ENCODE data around the gene LPCAT2. TPM values are rescaled to one million over a fixed set of nuclear protein-coding genes. Genes with fewer than 3 reads are reported as not detected.

The LPCAT2 gene
- total and polyA plus RNA-seq, 2 of the 13 experiments (the other 11 are each of a cell fraction or from before 2014, with no cell fraction given), result 9.9 to 17.6 TPM

GRCh38 chr16:55622930-55623561 lies 114.2 kb downstream of the LPCAT2 start (continued):
- TF ChIP-seq RBM39 (IDR thresholded peaks at IDR 0.05; ENCODE audit: low read depth, low read length, poor library complexity, severe bottlenecking) (peak; percentile 57), KAT7 (CRISPR knock-in tag; IDR thresholded peaks at IDR 0.05; ENCODE audit: borderline replicate concordance) (0 out of 2 replicates have a peak, but pooled peaks have one; percentile 37), HNRNPK (IDR thresholded peaks at IDR 0.05; ENCODE audit: low read depth, low read length, poor library complexity, severe bottlenecking) (no peak), ZFP36 (IDR thresholded peaks at IDR 0.05; ENCODE audit: borderline replicate concordance, low read depth, low read length, partially characterized antibody) (no peak), ZNF777 (CRISPR knock-in tag; IDR thresholded peaks at IDR 0.05) (0 out of 2 replicates have a peak, but pooled peaks have one; percentile 52), HOXA3 (CRISPR knock-in tag; IDR thresholded peaks at IDR 0.05) (peak; percentile 91), BHLHE40 (IDR thresholded peaks at IDR 0.05; ENCODE audit: low read length) (peak; percentile 100), ZNF737 (CRISPR knock-in tag; IDR thresholded peaks at IDR 0.05; ENCODE audit: borderline replicate concordance) (peak; percentile 91; the same call in 1 of the 2 replicates), ZNF484 (CRISPR knock-in tag; IDR thresholded peaks at IDR 0.05; ENCODE audit: borderline replicate concordance, low read depth) (no peak), NFE2L1 (CRISPR knock-in tag; IDR thresholded peaks at IDR 0.05; ENCODE audit: borderline replicate concordance) (peak; percentile 95), NR2F1 (CRISPR knock-in tag; IDR thresholded peaks at IDR 0.05) (peak; percentile 85 to 92; a peak in 3 of 4 replicates), TEF (CRISPR knock-in tag; IDR thresholded peaks at IDR 0.05) (peak; percentile 73; the same call in 1 of the 2 replicates), RBM22 (optimal IDR thresholded peaks at IDR 0.05; ENCODE audit: low read length) (peak; percentile 64), ZMYM3 (CRISPR knock-in tag; IDR thresholded peaks at IDR 0.05) (peak; percentile 94), ZFP62 (CRISPR knock-in tag; IDR thresholded peaks at IDR 0.05) (no peak), ZBTB49 (CRISPR knock-in tag; IDR thresholded peaks at IDR 0.05; ENCODE audit: borderline replicate concordance) (no peak), MEF2D (CRISPR knock-in tag; IDR thresholded peaks at IDR 0.05) (peak; percentile 97), MIXL1 (CRISPR knock-in tag; IDR thresholded peaks at IDR 0.05) (peak; percentile 83), KDM5A (IDR thresholded peaks at IDR 0.05; ENCODE audit: borderline replicate concordance, low read length) (no peak), ZNF768 (CRISPR knock-in tag; IDR thresholded peaks at IDR 0.05) (peak; percentile 28; the same call in 1 of the 2 replicates), ZNF557 (CRISPR knock-in tag; IDR thresholded peaks at IDR 0.05) (0 out of 2 replicates have a peak, but pooled peaks have one; percentile 55), ZSCAN9 (CRISPR knock-in tag; IDR thresholded peaks at IDR 0.05; ENCODE audit: borderline replicate concordance) (0 out of 2 replicates have a peak, but pooled peaks have one; percentile 87)
- TF ChIP-seq, protein P1, sequence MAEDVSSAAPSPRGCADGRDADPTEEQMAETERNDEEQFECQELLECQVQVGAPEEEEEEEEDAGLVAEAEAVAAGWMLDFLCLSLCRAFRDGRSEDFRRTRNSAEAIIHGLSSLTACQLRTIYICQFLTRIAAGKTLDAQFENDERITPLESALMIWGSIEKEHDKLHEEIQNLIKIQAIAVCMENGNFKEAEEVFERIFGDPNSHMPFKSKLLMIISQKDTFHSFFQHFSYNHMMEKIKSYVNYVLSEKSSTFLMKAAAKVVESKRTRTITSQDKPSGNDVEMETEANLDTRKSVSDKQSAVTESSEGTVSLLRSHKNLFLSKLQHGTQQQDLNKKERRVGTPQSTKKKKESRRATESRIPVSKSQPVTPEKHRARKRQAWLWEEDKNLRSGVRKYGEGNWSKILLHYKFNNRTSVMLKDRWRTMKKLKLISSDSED (CRISPR knock-in tag; IDR thresholded peaks at IDR 0.05), result no peak
- TF ChIP-seq, protein P2, sequence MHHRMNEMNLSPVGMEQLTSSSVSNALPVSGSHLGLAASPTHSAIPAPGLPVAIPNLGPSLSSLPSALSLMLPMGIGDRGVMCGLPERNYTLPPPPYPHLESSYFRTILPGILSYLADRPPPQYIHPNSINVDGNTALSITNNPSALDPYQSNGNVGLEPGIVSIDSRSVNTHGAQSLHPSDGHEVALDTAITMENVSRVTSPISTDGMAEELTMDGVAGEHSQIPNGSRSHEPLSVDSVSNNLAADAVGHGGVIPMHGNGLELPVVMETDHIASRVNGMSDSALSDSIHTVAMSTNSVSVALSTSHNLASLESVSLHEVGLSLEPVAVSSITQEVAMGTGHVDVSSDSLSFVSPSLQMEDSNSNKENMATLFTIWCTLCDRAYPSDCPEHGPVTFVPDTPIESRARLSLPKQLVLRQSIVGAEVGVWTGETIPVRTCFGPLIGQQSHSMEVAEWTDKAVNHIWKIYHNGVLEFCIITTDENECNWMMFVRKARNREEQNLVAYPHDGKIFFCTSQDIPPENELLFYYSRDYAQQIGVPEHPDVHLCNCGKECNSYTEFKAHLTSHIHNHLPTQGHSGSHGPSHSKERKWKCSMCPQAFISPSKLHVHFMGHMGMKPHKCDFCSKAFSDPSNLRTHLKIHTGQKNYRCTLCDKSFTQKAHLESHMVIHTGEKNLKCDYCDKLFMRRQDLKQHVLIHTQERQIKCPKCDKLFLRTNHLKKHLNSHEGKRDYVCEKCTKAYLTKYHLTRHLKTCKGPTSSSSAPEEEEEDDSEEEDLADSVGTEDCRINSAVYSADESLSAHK (CRISPR knock-in tag; IDR thresholded peaks at IDR 0.05; ENCODE audit: borderline replicate concordance), result no peak

Data from HepG2 (cell line).